GM12878 (cell line): ENCODE results near the gene DNAH17.

Source experiments
- CREM ChIP-seq: IDR thresholded peaks from 2 replicates; pipeline ENCODE4 v1.6.1; 2014; ENCODE audit warnings: antibody characterized with exemption, low read depth
- EGR1 ChIP-seq, 2 experiments: IDR thresholded peaks; 1 replicate in 1 of 2; 2 replicates in 1 of 2; pipeline ENCODE4 v1.6.1; 2011 to 2012; ENCODE audit warnings: low read depth in 2 of 2, low read length in 2 of 2, borderline replicate concordance in 1 of 2, mild to moderate bottlenecking in 1 of 2, moderate library complexity in 1 of 2
- NR2C1 ChIP-seq: fragments of 450-650 bp; IDR thresholded peaks from 2 replicates; pipeline ENCODE4 v1.6.1; 2017; ENCODE audit warnings: antibody characterized with exemption, mild to moderate bottlenecking, moderate library complexity
- POLR2A ChIP-seq: IDR thresholded peaks from 2 replicates; pipeline ENCODE4 v1.6.1; 2011; ENCODE audit warnings: low read depth, mild to moderate bottlenecking, low read length
- POLR2AphosphoS2 ChIP-seq: IDR thresholded peaks from 2 replicates; pipeline ENCODE4 v1.6.1; 2011; ENCODE audit warnings: low read depth, mild to moderate bottlenecking, low read length, improper control_type of control experiment, moderate library complexity
- RAD51 ChIP-seq: fragments of 450-650 bp; IDR thresholded peaks from 2 replicates; pipeline ENCODE4 v1.6.1; 2016; ENCODE audit warnings: moderate library complexity, mild to moderate bottlenecking, inconsistent platforms
- ZBED1 ChIP-seq: IDR thresholded peaks from 2 replicates; pipeline ENCODE4 v1.6.1; 2016; ENCODE audit warnings: borderline replicate concordance
- TF ChIP-seq, protein P1 (sequence below): fragments of 450-650 bp; IDR thresholded peaks from 2 replicates; pipeline ENCODE4 v1.6.1; 2017; ENCODE audit warnings: low read depth, mild to moderate bottlenecking, moderate library complexity
- TF ChIP-seq, protein P2 (sequence below): IDR thresholded peaks from 2 replicates; pipeline ENCODE4 v1.6.1; 2011; ENCODE audit warnings: borderline replicate concordance, low read depth, mild to moderate bottlenecking, moderate library complexity, mixed read lengths, low read length; ENCODE audit not compliant: insufficient read depth; ENCODE audit errors: extremely low read length
- TF ChIP-seq, protein P3 (sequence below), 3 experiments: IDR thresholded peaks in 2 of 3; conservative IDR thresholded peaks in 1 of 3; 2 replicates each; pipeline ENCODE4 v1.5.1; 2011; ENCODE audit warnings: low read depth in 3 of 3, low read length in 3 of 3, mild to moderate bottlenecking in 3 of 3, control low read depth in 2 of 3, moderate library complexity in 2 of 3, inconsistent platforms in 1 of 3, mixed read lengths in 1 of 3; ENCODE audit not compliant: control insufficient read depth in 2 of 3, insufficient read depth in 1 of 3; ENCODE audit errors: extremely low read depth in 1 of 3

DNA sequence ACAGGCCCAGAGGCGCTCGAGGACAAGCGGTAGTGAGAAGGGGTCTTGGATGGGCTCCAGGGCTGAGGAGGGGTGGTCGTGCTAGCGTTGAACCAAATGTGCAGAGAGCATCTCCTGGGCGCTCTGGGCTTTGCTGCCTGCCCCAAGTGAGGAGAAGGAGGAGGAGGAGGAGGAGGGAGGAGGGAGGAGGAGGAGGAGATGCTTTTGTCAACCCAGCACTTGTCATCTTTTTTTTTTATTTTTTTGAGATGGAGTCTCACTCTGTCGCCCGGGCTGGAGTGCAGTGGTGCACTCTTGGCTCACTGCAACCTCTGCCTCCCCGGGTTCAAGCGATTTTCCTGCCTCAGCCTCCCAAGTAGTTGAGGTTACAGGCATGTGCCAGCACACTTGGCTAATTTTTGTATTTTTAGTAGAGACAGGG, 138.9 kb downstream of the DNAH17 start:
- TF ChIP-seq POLR2A (no peak), CREM (no peak), NR2C1 (no peak), EGR1 (IDR thresholded peaks at IDR 0.05; ENCODE audit: borderline replicate concordance in 1 of 2, low read depth in 2 of 2, low read length in 2 of 2) (no peak), POLR2AphosphoS2 (no peak), ZBED1 (no peak), RAD51 (no peak)
- TF ChIP-seq, protein P1, sequence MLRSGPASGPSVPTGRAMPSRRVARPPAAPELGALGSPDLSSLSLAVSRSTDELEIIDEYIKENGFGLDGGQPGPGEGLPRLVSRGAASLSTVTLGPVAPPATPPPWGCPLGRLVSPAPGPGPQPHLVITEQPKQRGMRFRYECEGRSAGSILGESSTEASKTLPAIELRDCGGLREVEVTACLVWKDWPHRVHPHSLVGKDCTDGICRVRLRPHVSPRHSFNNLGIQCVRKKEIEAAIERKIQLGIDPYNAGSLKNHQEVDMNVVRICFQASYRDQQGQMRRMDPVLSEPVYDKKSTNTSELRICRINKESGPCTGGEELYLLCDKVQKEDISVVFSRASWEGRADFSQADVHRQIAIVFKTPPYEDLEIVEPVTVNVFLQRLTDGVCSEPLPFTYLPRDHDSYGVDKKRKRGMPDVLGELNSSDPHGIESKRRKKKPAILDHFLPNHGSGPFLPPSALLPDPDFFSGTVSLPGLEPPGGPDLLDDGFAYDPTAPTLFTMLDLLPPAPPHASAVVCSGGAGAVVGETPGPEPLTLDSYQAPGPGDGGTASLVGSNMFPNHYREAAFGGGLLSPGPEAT, result no peak
- TF ChIP-seq, protein P2, sequence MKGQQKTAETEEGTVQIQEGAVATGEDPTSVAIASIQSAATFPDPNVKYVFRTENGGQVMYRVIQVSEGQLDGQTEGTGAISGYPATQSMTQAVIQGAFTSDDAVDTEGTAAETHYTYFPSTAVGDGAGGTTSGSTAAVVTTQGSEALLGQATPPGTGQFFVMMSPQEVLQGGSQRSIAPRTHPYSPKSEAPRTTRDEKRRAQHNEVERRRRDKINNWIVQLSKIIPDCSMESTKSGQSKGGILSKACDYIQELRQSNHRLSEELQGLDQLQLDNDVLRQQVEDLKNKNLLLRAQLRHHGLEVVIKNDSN, result no peak
- TF ChIP-seq, protein P3, sequence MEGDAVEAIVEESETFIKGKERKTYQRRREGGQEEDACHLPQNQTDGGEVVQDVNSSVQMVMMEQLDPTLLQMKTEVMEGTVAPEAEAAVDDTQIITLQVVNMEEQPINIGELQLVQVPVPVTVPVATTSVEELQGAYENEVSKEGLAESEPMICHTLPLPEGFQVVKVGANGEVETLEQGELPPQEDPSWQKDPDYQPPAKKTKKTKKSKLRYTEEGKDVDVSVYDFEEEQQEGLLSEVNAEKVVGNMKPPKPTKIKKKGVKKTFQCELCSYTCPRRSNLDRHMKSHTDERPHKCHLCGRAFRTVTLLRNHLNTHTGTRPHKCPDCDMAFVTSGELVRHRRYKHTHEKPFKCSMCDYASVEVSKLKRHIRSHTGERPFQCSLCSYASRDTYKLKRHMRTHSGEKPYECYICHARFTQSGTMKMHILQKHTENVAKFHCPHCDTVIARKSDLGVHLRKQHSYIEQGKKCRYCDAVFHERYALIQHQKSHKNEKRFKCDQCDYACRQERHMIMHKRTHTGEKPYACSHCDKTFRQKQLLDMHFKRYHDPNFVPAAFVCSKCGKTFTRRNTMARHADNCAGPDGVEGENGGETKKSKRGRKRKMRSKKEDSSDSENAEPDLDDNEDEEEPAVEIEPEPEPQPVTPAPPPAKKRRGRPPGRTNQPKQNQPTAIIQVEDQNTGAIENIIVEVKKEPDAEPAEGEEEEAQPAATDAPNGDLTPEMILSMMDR (IDR thresholded peaks at IDR 0.05 in 2 of 3, conservative IDR thresholded peaks at IDR 0.05 in 1 of 3; ENCODE audit: control insufficient read depth in 2 of 3, extremely low read depth in 1 of 3, insufficient read depth in 1 of 3, low read depth in 3 of 3, low read length in 3 of 3), result no peak
